K562 (cell line): ENCODE data around the gene CACNB2.

ENCODE experiments used
- CUX1 ChIP-seq: fragments of 200-800 bp; sonication (Bioruptor generic); IDR thresholded peaks from 2 replicates; pipeline ENCODE4 v1.6.1; 2016; ENCODE audit warnings: missing genetic modification characterization, missing compliant biosample characterization
- ETV6 ChIP-seq, 3 experiments: fragments of 150-350 bp in 1 of 3; sonication (generic) in 1 of 3; formaldehyde crosslinking in 1 of 3; IDR thresholded peaks; 2 replicates each; pipeline versions ENCODE4 v1.6.1 to v1.8.0; 2014 to 2022; ENCODE audit warnings: borderline replicate concordance in 2 of 3, low read depth in 2 of 3, antibody characterized with exemption in 1 of 3, low read length in 1 of 3, mild to moderate bottlenecking in 1 of 3, missing genetic modification reagents in 1 of 3
- NFIC ChIP-seq: fragments of 450-650 bp; IDR thresholded peaks from 2 replicates; pipeline ENCODE4 v1.6.1; 2017; ENCODE audit warnings: mild to moderate bottlenecking, inconsistent platforms
- ZNF146 ChIP-seq: IDR thresholded peaks from one replicate; pipeline ENCODE4 v1.6.1; 2018; ENCODE audit warnings: missing compliant biosample characterization; ENCODE audit not compliant: unreplicated experiment

DNA sequence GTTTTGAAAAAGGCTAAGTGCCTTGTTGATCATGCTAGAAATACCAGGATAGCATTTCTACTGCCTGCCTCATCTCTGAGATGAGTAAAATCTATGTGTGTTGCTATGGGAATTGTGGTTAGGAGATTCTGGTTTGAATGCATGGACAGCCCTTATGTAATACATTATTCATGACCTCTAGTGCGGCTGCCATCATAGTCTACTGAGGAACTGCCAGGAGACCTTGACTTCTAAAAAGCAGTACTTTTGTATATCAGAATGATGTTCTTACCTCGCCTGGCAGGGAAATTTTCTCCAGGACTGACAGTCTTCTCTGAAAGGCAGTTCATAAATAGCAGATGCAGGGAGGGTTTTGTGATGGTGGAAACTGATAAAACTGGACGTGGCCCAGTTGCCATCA is 262.6 kb downstream of the CACNB2 start:
- TF ChIP-seq NFIC (no peak), CUX1 (CRISPR knock-in tag) (no peak), ZNF146 (CRISPR knock-in tag) (no peak), ETV6 (IDR thresholded peaks at IDR 0.05; ENCODE audit: borderline replicate concordance in 1 of 2, low read depth in 2 of 2, low read length in 1 of 2) (no peak), ETV6 (CRISPR knock-in tag; IDR thresholded peaks at IDR 0.05; ENCODE audit: borderline replicate concordance) (no peak)
